Measurements from ENCODE around the gene PIP5K1A.
"Not testable (repeated sequence)": the region's sequence is repeated elsewhere in the genome, so short reads cannot be mapped to it uniquely, and the experiment has no call there.

Gene PIP5K1A

DNA sequence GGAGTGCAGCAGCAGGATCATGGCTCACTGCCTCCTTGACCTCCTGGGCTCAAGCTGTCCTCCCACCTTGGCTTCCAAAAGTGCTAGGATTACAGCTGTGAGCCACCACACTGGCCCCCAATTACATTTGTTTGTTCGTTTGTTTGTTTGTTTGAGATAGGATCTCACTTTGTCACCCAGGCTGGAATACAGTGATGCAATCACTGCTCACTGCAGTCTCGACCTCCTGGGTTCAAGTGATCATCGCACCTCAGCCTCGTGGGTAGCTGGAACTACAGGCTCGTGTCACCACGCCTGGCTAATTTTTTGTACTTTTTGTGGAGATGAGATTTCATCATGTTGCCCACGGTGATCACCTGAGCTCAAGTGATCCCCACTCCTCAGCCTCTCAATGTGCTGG is 6.3 kb upstream of the PIP5K1A start:
- DNase-seq (ENCODE audit: low read depth) = no peak

DNA sequence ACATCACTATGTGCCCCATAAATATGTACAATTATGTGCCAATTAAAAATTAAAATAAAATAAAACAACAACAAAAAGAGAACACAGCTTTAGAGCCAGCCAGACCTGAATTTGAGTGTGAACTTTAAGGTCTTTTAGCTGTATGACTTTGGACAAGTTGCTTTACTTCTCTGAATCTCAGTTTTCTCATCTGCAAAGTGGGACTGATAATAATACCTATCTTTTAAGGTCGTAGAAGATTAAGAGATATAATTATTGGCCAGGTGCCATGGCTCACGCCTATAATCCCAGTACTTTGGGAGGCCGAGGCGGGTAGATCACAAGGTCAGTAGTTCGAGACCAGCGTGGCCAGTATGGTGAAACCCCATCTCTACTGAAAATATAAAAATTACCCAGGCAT is 5.0 kb upstream of the PIP5K1A start:
- no peak for DNase-seq (ENCODE audit: low read depth)

GRCh38 chr1:151193856-151194255 is 4.5 kb upstream of the PIP5K1A start:
- no peak for DNase-seq (ENCODE audit: low read depth)

GRCh38 chr1:151194894-151195594 is 3.3 kb upstream of the PIP5K1A start:
- not testable (repeated sequence) for DNase-seq (ENCODE audit: low read depth)

DNA sequence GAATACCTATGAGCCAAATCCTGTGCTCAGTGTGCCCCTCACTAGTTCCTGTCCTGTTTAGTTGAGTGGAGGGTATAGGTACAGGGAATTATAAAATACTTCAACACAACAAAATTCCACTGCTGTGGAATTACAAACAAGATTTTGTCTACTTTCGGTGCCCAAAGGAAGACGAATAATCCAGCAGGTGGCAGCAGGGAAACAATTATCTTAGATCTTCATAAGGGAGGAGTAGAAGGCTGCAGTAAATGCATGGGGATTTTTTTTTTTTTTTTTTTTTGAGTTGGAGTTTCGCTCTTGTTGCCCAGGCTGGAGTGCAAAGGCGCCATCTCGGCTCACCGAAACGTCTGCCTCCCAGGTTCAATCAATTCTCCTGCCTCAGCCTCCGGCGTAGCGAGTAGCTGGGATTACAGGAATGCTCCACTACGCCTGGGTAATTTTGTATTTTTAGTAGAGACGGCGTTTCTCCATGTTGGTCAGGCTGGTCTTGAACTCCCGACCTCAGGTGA is 2.0 kb upstream of the PIP5K1A start:
- DNase-seq (ENCODE audit: low read depth) = peak; percentile 25

DNA sequence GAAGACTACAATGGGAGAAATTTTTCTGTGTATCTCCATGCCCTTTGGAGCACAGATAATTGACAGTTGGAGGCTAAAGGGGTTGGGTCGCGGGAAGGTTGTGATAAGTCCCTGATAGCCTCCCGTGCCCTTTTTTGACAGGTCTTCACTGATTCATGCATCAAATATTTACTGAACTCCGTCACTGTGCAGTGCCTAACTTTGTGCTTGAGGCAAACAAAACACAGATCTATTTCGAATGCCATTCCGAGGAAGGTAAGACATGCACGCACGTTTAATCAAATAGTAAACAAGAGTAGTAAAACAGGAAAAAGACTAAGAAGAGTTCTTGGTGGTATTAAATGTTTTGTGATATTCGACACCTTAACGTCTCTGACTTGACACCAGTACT is 494 bp upstream of the PIP5K1A start:
- DNase-seq (ENCODE audit: low read depth) = no peak

- no peak for DNase-seq (ENCODE audit: low read depth)
These were observed 1.7 kb downstream of the PIP5K1A start for GRCh38 chr1:151199873-151200581.

DNA sequence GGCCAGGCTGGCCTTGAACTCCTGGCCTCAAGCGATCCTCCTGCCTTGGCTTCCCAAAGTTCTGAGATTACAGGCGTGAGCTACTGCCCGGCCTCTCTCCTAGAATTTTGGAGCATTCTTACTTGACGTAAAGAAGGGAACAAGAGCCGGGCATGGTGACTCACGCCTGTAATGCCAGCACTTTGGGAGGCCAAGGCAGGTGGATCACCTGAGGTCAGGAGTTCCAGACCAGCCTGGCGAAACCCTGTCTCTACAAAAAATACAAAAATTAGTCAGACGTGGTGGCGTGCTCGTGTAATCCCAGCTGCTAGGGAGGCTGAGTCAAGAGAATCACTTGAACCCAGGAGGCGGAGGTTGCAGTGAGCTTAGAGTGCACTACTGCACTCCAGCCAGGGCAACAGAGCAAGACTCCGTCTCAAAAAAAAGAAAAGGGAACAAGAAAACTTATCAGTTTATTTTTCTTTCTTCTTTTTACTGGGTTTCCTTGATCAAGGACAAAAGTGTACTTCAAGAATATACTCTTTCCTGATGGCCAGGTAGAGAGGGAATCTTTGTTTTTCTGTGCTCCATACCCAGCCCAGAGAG is 7.1 kb downstream of the PIP5K1A start:
- DNase-seq (ENCODE audit: low read depth) = not testable (repeated sequence)

DNA sequence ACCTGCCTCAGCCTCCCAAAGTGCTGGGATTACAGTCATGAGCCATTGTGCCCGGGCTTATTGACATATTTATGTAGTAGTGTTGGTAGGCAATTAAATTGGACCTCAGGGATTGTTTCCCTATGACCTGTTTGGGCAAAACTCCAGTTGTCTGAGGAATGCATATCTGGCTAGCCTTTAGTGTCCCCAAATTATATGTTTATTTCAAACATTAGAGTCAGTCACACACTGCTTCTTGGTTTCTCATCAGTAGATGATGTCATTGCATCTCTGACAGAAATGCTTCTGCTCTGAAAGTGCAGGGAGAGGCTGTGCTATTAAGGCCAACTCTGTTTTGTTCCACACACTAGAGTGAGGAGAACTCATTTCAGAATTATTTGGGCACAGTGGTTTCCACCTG is 12.5 kb downstream of the PIP5K1A start:
- DNase-seq (ENCODE audit: low read depth) = no peak

DNA sequence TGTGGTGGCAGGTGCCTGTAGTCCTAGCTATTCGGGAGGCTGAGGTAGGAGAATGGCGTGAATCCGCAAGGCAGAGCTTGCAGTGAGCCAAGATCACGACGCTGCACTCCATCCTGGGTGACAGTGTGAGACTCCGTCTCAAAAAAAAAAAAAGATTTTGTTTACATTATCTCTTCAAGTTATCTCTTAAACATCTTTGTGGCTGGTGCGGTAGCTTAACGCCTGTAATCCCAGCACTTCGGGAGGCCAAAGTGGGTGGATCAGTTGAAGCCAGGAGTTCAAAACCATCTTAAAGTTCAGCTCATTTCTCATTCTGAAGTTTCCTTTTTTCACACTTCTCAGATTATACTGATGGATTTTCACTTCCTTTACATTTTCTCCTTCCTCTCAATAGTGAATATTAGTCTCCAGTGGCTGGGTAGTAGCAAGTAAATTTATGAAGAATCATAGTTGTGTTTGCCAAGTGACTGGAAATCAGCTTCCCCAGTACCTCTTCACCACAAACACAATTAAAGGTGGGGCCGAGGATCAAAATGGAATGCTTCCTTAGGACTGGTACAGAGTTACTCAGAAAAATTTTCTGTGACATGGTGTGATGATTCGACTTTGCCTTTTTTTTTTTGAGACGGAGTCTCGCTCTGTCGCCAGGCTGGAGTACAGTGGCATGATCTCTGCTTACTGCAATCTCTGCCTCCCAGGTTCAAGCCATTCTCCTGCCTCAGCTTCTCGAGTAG is 13.8 kb downstream of the PIP5K1A start:
- DNase-seq (ENCODE audit: low read depth) = no peak

GRCh38 chr1:151213560-151213959 is 15.2 kb downstream of the PIP5K1A start:
- no peak for DNase-seq (ENCODE audit: low read depth)

DNA sequence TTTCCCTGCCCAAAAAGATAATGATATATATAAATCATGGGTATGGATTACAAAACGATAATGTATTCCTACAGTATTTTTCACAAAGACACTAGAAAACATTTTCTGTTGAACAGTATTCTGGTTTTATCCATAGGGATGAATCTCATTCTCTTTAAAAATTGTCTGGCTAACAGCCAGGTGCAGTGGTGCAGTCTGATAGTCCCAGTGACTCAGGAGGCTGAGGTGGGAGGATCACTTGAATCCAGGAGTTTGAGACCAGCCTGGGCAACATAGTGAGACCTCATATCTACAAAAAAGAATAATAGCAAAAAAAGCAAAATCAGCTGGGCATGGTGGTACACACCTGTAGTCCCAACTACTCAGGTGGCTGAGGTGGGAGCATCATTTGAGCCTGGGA is 23.3 kb downstream of the PIP5K1A start:
- no peak for DNase-seq (ENCODE audit: low read depth)

DNA sequence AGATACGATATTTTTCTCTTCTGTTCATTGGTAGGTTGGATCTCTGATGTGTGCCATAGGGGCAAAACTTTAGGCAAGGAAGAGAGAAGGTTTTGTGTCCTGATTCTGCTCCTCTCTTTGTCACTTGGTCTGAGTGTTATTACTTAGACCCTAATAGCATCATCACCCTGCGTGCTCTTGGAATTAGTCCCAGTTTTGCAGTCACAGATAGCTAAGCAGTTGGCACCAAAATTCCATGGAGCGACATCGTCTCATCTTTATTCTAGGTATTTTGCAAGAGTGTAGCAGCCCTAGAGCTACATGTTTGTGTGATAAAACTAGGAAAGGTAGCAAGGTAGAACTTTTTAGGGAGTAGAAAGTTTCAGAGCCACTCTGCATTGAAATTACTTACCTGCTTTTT is 23.8 kb downstream of the PIP5K1A start:
- DNase-seq (ENCODE audit: low read depth) = no peak

- no peak for DNase-seq (ENCODE audit: low read depth)
These were observed 36.9 kb downstream of the PIP5K1A start for GRCh38 chr1:151235235-151235634.

GRCh38 chr1:151237678-151238466 is 39.5 kb downstream of the PIP5K1A start:
- no peak for DNase-seq (ENCODE audit: low read depth)

- no peak for DNase-seq (ENCODE audit: low read depth)
These were observed 40.1 kb downstream of the PIP5K1A start for GRCh38 chr1:151238467-151238739.

DNA sequence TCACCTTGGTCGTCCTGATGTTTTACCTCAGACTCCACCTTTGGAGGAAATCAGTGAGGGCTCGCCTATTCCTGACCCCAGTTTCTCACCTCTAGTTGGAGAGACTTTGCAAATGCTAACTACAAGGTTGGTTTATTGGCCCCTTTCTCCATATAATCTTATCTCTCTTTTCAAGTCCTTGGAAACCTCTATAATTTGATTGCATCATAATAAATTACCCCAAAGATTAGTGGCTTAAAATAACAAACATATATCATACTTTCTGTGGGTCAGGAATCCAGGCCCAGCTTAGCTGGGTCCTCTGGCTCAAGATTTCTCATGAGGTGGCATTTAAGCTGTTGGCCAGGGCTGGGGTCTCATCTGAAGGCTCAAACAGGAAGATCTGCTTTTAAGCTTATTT is 44.1 kb downstream of the PIP5K1A start:
- DNase-seq (ENCODE audit: low read depth) = no peak

GRCh38 chr1:151243683-151244216 is 45.4 kb downstream of the PIP5K1A start:
- no peak for DNase-seq (ENCODE audit: low read depth)

DNA sequence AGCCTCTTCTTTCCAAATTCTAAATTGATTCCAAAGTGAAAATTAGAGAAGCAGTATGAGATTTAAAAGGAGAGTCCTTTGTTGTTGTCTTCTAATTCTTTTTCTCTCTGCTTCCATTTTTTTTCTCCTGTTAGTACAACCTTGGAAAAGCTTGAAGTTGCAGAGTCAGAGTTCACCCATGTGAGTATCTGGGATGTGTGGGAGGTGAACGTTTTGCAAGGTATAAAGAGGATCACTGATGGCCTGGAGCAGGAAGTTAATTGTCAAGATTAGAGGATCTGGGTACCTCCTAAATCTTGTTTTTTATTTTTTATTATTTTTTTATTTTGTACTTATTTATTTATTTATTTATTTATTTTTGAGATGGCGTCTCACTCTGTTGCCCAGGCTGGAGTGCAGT is 48.4 kb downstream of the PIP5K1A start:
- DNase-seq (ENCODE audit: low read depth) = no peak

GRCh38 chr1:151251656-151252470 is 53.5 kb downstream of the PIP5K1A start:
- peak; percentile 43 for DNase-seq (ENCODE audit: low read depth)
